Activated T-cell treated with anti-CD3 and anti-CD28 coated beads for 1 hour (primary cell): ENCODE data around the gene TGIF1.
"Not testable (repeated sequence)": the region's sequence is repeated elsewhere in the genome, so short reads cannot be mapped to it uniquely, and the experiment has no call there.

ENCODE experiments used
- DNase-seq: peaks from one replicate; pipeline ENCODE4 v3.0.0-alpha.2; 2020; ENCODE audit warnings: low read depth

The TGIF1 gene

DNA sequence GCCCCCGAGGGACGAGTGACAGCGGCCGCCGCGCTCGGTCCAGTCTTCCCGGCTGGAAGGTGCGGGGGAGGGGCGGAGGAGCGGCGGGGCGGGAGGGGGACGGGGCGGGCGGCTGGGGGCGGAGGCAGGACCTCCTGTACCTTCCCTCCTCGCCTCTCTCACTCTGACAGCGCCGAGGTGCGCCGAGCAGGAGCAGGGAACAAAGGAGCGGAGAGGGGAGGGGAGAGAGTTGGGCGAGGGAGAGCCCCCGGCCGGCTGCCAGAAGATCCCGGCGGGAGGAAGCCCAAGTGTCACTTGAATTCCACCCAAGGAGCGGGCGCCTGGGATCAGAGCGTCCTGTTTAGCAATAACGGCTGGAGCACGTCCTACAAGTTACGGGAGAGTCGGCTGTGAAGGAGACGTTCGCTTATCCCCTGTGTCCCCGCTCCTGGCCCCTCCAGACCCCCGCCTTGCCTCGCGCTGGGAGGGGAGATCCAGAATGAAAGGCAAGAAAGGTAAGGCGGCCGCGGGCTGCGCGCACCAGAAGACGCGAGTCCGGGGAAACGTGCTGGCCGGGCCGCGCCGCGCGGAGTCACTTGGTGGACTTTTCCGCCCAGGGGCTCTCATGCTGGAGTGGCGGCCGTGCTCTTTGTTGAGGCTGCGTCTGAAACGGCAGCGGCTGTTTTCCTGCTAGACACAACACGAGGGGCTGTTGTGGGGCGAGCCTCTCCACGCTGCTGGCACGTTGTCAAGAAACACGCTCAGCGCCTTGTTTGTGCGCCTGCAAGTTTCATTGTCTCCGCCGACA lies at the start of gene TGIF1:
Gene TGIF1, plus strand, starts transcription at position 161 of the 787 bp plus-strand sequence. Its CDS starts 318 bp downstream, at position 479.
- DNase-seq = peak; percentile 66

DNA sequence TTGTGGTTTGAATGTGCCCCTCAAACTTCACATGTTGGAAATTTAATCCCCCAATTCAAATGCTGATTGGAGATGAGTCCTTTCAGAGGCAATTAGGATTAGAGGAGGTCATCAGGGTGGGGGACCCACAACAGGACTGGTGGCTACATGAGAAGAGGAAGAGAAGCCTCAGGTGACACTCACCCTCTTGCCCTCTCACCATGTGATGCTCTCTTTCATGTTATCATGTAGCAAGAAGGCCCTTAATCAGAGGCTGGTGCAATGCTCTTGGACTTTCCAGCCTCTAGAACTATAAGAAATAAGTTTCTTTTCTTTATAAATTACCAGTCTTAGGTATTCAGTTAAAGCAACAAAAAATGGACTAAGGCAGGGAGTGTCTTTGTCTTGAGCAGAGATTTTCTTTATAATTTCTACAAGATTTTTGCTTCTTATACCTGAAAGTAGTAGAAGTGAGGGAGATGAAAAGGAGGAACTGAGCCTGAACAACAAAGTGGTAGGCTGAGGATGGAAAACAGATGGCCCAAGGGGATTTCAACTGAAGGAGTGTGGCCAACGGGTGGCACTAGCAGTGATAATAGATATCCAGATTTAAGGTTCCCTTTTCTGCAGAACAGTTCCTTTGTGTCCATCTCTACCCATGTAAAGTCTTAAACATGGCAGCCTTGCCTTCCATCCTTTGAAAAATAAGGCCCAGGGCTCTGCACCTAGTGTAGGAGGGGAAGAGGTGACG lies 49.2 kb upstream of the TGIF1 start:
- no peak for DNase-seq

DNA sequence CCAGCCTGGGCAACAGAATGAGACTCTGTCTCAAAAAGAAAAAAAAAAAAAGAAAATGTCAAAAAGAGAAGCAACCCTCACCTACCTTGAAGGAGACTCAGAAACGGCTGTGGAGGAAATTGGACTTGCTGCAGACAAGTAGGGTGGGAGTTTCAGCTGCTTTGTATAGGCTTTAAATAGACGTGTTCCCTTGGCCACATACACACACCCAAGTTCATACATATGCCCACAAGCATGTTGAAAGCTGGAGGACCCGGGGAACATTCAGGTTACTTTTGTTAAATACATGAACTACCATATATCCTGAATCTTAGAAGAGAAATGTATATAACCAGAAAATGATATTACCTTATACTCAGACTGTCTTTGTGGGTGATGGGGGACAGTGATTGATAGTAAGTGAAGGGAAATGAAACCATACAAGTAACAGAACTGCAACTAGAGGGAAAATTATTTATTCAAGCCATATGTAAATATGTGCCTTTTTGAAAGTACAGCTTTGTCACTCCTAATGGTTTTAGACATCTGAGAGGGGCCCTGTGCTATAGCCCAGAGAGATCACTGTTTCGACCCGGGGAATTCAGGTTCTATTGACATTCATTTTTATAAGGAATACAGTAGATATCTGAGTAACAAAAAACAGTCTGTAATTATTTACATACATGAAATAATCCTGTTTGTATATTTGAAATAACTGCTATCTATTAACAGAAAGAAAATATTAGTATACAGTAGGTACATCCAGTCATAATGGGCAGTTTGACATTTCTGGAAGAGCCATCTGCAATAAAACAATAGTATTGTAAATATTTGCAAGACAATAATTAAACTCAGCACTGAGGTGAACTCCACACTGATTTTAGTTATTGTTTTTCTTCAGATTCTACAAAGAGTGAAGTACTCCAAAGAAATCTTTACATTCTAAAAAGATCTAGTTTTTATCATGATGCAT lies 48.0 kb upstream of the TGIF1 start:
- DNase-seq = no peak

GRCh38 chr18:3402982-3403451 lies 47.0 kb upstream of the TGIF1 start:
- DNase-seq = no peak

GRCh38 chr18:3405713-3406112 lies 44.3 kb upstream of the TGIF1 start:
- DNase-seq = no peak

DNA sequence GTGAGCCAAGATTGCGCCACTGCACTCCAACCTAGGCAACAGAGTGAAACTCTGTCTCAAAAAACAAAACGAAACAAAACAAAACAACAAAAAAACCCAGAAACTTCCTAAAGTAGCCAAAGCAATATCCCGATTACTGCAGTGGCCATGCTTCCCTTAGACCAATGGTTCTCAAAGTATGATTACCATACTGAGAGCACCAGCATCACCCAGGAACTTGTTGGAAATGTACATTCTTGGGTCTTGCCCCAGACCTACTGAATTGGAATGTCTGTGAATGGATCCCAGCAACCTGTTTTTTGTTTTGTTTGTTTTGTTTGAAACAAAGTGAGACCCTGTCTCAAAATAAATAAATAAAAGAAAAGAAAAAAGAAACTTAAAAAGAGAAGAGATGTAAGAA lies 41.9 kb upstream of the TGIF1 start:
- DNase-seq = no peak

- DNase-seq = no peak
Observed at GRCh38 chr18:3409811-3410210, 40.2 kb upstream of the TGIF1 start.

DNA sequence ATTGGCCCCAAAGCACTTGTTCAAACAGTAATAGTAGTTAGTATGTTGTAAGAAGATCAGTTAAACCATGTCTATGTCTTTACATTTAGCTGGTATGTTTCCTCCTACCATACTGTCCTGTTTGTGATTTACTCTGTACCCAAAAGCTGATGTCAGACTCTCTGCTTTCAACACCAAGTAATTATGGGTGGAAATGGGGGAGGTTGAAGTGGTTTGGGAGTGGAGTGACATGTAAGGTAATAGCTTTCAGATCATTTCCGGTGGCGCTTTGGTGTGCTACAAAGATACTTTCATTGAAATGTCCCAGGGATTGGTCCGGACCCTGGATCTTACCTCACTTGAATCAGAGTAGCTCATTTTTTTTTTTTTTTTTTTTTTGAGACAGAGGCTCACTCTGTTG lies 39.7 kb upstream of the TGIF1 start:
- no peak for DNase-seq

DNA sequence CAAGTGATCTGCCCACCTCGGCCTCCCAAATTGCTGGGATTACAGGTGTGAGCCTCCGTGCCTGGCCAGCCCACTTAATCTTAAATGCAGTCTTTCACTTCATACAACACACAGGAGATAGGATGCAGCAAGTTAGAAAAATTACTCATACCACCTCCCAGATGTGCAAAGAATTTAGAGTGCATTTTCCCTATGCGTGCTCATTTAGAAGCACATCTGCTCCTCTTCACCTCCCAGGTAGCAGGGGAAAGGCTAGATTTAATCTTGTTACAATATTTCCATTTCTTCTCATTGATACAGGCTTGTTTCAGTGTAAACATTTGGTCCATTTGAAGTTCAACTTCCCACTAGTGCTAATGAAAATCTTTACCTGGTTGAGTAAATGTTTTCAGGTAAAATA lies 39.1 kb upstream of the TGIF1 start:
- DNase-seq = not testable (repeated sequence)

DNA sequence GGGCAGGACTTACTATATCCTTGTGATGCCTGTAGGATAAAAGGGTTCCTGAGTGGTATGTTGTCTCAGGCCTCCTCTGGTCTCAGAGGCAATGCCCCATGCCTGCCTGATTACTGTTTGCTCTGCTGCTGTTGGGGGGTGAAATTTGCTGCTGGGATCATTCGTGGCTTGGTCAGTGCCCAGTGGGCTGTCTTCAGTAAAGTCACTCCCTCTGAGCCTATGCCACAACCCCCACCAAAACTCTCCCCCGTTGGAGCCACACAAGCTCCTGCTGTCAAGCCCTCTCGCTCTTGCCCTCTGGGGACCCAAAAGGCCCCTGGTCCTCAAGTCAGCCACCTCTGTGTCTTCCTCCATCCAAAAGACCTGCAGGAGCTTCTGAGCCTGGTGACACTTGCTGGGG lies 38.6 kb upstream of the TGIF1 start:
- no peak for DNase-seq

DNA sequence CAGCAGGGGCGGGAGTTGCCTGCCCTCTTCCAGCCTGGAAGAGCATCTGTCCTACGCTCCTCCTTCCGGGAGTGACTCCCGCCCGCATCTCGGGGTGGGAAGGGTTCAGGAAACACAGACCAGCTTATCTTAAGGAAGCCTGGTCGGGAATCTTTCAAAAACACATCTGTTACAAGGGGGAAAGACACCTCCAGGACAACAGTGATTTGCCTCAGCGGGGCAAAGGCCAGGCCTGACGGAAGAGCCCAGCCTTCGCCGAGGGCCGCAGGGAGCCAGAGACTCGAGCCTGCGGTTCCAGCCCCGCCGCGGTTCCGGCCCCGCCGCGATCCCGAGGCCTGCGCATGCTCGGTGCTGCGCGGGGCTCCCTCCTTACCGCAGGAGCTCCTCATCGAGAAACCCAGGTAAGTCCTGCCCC lies 38.1 kb upstream of the TGIF1 start:
- DNase-seq = no peak

DNA sequence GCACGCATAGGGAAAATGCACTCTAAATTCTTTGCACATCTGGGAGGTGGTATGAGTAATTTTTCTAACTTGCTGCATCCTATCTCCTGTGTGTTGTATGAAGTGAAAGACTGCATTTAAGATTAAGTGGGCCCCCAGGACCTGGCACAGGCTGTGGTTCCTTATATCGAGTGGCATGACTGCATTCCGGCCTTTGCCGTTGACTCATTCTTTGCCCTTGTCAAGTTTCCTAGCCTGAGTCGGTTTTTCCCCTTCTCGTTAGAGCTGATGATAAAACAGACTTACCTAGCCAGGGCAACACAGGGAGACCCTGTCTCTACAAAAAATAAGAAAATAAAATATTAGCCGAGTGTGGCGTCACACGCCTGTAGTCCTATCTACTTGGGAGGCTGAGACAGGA lies 37.4 kb upstream of the TGIF1 start:
- DNase-seq = not testable (repeated sequence)

- no peak for DNase-seq
Observed at GRCh38 chr18:3415110-3415509, 34.9 kb upstream of the TGIF1 start.

GRCh38 chr18:3418083-3418482 lies 31.9 kb upstream of the TGIF1 start:
- DNase-seq = no peak

GRCh38 chr18:3420919-3421279 lies 29.1 kb upstream of the TGIF1 start:
- DNase-seq = no peak

GRCh38 chr18:3422905-3423304 lies 27.1 kb upstream of the TGIF1 start:
- DNase-seq = no peak

DNA sequence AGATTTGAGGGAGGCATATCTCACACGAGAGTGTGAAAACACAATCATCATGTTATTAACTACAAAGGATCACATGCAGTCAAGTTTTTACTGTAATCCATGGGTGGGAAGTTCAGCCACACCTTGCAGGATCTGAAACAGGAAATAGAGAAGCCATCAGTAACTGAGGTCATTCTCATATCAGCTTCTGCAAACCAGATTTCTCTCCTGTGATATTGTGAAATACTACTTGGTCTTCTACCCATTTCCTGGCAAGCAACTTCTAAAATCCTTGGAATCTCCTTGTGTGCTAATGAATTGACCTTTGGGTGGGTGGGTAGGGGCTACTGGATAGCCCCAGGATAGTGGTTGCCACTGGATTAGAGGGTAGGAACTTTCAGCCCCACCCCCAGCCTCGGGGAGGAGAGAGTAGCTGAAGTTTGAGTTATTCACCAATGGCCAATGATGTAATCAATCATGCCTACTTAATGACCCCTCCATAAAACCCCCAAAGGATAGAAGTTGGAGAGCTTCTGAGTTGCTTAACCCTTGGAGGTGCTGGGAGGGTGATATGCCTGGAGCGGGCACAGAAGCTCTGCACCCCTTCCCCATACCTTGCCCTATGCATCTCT lies 25.6 kb upstream of the TGIF1 start:
- DNase-seq = no peak

DNA sequence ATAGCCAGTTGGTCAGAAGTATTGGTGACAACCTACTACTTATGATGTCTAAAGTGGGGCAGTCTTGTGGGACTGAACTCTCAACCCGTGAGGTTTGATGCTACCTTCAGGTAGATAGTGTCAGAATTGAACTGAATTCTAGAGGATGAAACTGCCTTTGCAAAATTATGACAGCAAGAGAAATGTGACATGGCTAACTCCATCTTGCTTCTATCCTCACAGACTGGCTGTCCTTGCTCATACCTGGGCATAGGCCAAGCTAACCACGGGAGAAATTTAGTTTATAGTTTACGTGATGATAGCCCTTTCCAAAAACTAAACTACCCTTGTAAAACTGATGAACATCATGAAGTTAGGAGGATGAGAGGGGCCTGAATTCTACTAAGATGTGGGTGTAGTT lies 24.9 kb upstream of the TGIF1 start:
- no peak for DNase-seq

GRCh38 chr18:3425446-3425845 lies 24.5 kb upstream of the TGIF1 start:
- no peak for DNase-seq

- no peak for DNase-seq
Observed at GRCh38 chr18:3426074-3426473, 23.9 kb upstream of the TGIF1 start.

DNA sequence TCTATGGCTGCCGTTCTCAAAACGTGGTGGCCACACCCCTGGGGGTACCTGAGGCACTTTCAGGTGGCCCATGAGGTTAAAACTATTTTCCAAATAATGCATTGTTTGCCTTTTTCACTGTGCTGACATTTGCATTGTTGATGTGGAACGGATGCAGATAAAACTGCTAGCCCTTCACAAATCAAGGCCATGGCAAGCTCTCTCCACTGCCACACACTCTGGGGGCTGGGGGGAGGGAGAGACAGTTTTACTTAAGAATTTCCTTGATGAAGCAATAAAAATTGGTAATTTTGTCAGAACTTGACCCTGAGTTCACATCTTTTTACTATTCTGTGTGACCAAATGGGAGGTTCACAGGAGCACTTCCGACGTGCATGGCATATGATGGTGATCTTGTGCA lies 22.0 kb upstream of the TGIF1 start:
- DNase-seq = no peak

- no peak for DNase-seq
Observed at GRCh38 chr18:3429121-3429520, 20.9 kb upstream of the TGIF1 start.
